Peyer's patch (tissue), 4 donors: Measurements from ENCODE around the gene ADM. TPM values are rescaled to one million over a fixed set of nuclear protein-coding genes. Genes with fewer than 3 reads are reported as not detected.
A peak's percentile ranks its signal among the peaks of the same experiment; 100 is the strongest.

Experiments used
- DNase-seq, 3 donors: peaks; one replicate each; pipeline ENCODE4 v3.0.0-alpha.2; 2017 to 2019
- H3K27ac ChIP-seq, 4 donors: fragments of 200-600 bp; sonication (generic); one replicate each; pipeline ENCODE4 v1.5.1; 2016 to 2019
- H3K27me3 ChIP-seq, 2 donors: fragments of 200-600 bp; sonication (generic); one replicate each; pipeline ENCODE4 v1.5.1; 2019
- H3K36me3 ChIP-seq, 3 donors: fragments of 200-600 bp; sonication (generic); one replicate each; pipeline ENCODE4 v1.5.1; 2016 to 2019
- H3K4me1 ChIP-seq, 4 donors: fragments of 200-600 bp; sonication (generic); one replicate each; pipeline ENCODE4 v1.5.1; 2016 to 2019
- H3K4me3 ChIP-seq, 4 donors: fragments of 200-600 bp; sonication (generic); 1 replicate in 3 of 4; 2 replicates in 1 of 4; pipeline ENCODE4 v1.5.1; 2016 to 2019; ENCODE audit warnings: mild to moderate bottlenecking in 1 of 4
- H3K9me3 ChIP-seq, 4 donors: fragments of 200-600 bp; sonication (generic); one replicate each; pipeline ENCODE4 v1.5.1; 2016 to 2019; ENCODE audit warnings: mild to moderate bottlenecking in 1 of 4
- CTCF ChIP-seq, 6 experiments: fragments of 450-650 bp in 4 of 6; fragments of 200-600 bp in 2 of 6; sonication (generic) in 1 of 6; IDR thresholded peaks; one replicate each; pipeline ENCODE4 v1.5.1; 2017 to 2019; ENCODE audit warnings: antibody characterized with exemption in 6 of 6, mild to moderate bottlenecking in 3 of 6, moderate library complexity in 1 of 6
- POLR2A ChIP-seq, 2 donors: fragments of 450-650 bp; IDR thresholded peaks; one replicate each; pipeline ENCODE4 v1.5.1; 2017; ENCODE audit warnings: antibody characterized with exemption in 2 of 2, mild to moderate bottlenecking in 2 of 2, moderate library complexity in 2 of 2
- total RNA-seq, 4 donors: library from RNA; depleted of rRNA; stranded (reverse); fragments of >200 nt; gene quantifications; one replicate each; pipeline ENCODE4 v1.1.0, GENCODE V29; 2016

Gene ADM
- total RNA-seq, 4 donors from 2014 or later: 75.5 to 323 (median 106) TPM

GRCh38 chr11:10298342-10298741 is 6.5 kb upstream of the ADM start:
- H3K27ac ChIP-seq: no peak overlapping the region
- peak in 2 of 3 donors; percentile 39 to 57 for DNase-seq
- no peak for TF ChIP-seq POLR2A (IDR thresholded peaks at IDR 0.05)
- TF ChIP-seq CTCF (IDR thresholded peaks at IDR 0.05): peak in 1 of 6 experiments; percentile 12
- no peaks in the 10 kb centered on the region for H3K27me3 ChIP-seq
- no peaks in the 10 kb centered on the region for H3K36me3 ChIP-seq
- no peaks in the 10 kb centered on the region for H3K9me3 ChIP-seq
- peaks cover 0 to 13% (median 7%) of the 10 kb centered on the region in 4 donors for H3K4me1 ChIP-seq
- H3K4me3 ChIP-seq: no peak overlapping the region

- TF ChIP-seq CTCF (IDR thresholded peaks at IDR 0.05) (no peak), POLR2A (IDR thresholded peaks at IDR 0.05) (no peak)
- no peak for DNase-seq
- H3K27ac ChIP-seq: peak overlapping the region; percentile 75 to 94 (median 85)
- H3K36me3 ChIP-seq: no peaks in the 10 kb centered on the region
- no peaks in the 10 kb centered on the region for H3K9me3 ChIP-seq
- peaks cover 0 to 32% (median 17%) of the 10 kb centered on the region in 4 donors for H3K4me1 ChIP-seq
- no peaks in the 10 kb centered on the region for H3K27me3 ChIP-seq
- H3K4me3 ChIP-seq: peak overlapping the region in 2 of 4 donors; percentile 66 to 69
These were observed 3.1 kb upstream of the ADM start for GRCh38 chr11:10301656-10302358.

DNA sequence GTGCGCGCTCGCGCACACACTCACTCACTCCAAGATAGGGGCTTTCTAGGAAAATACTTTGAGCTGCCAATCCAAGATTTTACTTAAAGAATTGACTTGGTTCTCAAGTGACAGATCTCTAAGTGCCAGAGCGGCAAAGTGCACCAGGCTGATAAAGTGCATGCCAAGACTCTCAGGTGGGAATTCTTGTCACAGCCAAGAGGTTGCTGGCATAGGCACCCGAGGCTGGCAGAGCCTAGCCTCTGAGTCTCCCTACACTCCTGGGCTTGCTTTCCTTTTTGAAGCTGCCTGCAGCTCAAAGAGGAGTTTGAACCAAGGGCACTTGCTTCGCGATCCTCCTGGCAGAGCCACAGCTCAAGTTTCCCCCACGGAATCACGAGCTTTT is 2.5 kb upstream of the ADM start:
- Histone ChIP-seq H3K9me3 (no peaks in the 10 kb centered on the region), H3K27ac (peak overlapping the region; percentile 75 to 94 (median 85)), H3K36me3 (no peaks in the 10 kb centered on the region), H3K27me3 (no peaks in the 10 kb centered on the region), H3K4me3 (peak overlapping the region; percentile 61 to 69 (median 66)), H3K4me1 (peaks cover 0 to 37% (median 22%) of the 10 kb centered on the region in 4 donors)
- DNase-seq: no peak
- TF ChIP-seq CTCF (IDR thresholded peaks at IDR 0.05): no peak

GRCh38 chr11:10302744-10303557 is 1.9 kb upstream of the ADM start:
- no peaks in the 10 kb centered on the region for H3K9me3 ChIP-seq
- peak; percentile 68 to 74 for TF ChIP-seq POLR2A (IDR thresholded peaks at IDR 0.05)
- TF ChIP-seq CTCF (IDR thresholded peaks at IDR 0.05): peak in 1 of 6 experiments; percentile 12
- H3K4me3 ChIP-seq: peak overlapping the region; percentile 61 to 69 (median 66)
- H3K27ac ChIP-seq: peak overlapping the region; percentile 75 to 94 (median 85)
- H3K27me3 ChIP-seq: no peaks in the 10 kb centered on the region
- peak; percentile 86 to 95 (median 94) for DNase-seq
- H3K36me3 ChIP-seq: no peaks in the 10 kb centered on the region
- peaks cover 0 to 42% (median 25%) of the 10 kb centered on the region in 4 donors for H3K4me1 ChIP-seq

GRCh38 chr11:10303558-10304363 is 1.1 kb upstream of the ADM start:
- Histone ChIP-seq H3K36me3 (no peaks in the 10 kb centered on the region), H3K4me1 (peaks cover 0 to 42% (median 28%) of the 10 kb centered on the region in 4 donors), H3K4me3 (peak overlapping the region; percentile 61 to 69 (median 66)), H3K27ac (peak overlapping the region; percentile 75 to 94 (median 85)), H3K9me3 (no peaks in the 10 kb centered on the region), H3K27me3 (no peaks in the 10 kb centered on the region)
- TF ChIP-seq POLR2A (IDR thresholded peaks at IDR 0.05) (peak; percentile 55 to 62), CTCF (IDR thresholded peaks at IDR 0.05) (no peak)
- peak; percentile 59 to 78 (median 75) for DNase-seq
